B cell (primary cell): ENCODE data around the gene UGT1A9. TPM values are rescaled to one million over a fixed set of nuclear protein-coding genes. Genes with fewer than 3 reads are reported as not detected.

Source experiments
- ATAC-seq: fragments of 200-7000 bp; cut with Tn5 transposase; one replicate; pipeline ENCODE4 v1.10.0; 2021; ENCODE audit warnings: low read depth, mild to moderate bottlenecking, moderate number of reproducible peaks, moderate library complexity
- CTCF ChIA-PET: fragments of 350-600 bp; sonication (Branson Sonifier 250); formaldehyde crosslinking; loops from one replicate; lab custom pipeline; 2021; ENCODE audit warnings: antibody characterized with exemption, inconsistent platforms; lab: Charles Lee
- POLR2A ChIA-PET: fragments of 350-600 bp; sonication (Branson Sonifier 250); formaldehyde crosslinking; loops from one replicate; lab custom pipeline; 2021; ENCODE audit warnings: antibody characterized with exemption; lab: Charles Lee
- DNase-seq: peaks from one replicate; pipeline ENCODE4 v3.0.0; 2013
- H2AFZ ChIP-seq: 2 replicates; pipeline ENCODE4 v1.6.1; 2012; ENCODE audit warnings: mild to moderate bottlenecking, low read depth, low read length; ENCODE audit not compliant: insufficient read depth, poor library complexity, severe bottlenecking
- H3K27ac ChIP-seq, 2 donors: 1 replicate in 1 of 2; 2 replicates in 1 of 2; pipeline ENCODE4 v1.5.1; 2012 to 2013; ENCODE audit warnings: low read length in 2 of 2, mild to moderate bottlenecking in 2 of 2, moderate library complexity in 1 of 2
- H3K27me3 ChIP-seq, 4 experiments: fragments of 200-600 bp in 1 of 4; sonication (generic) in 1 of 4; replicated peaks in 1 of 4; 1 replicate in 2 of 4; 2 replicates in 2 of 4; pipeline versions ENCODE4 v1.6.1 to v1.7.0; 2013 to 2016; ENCODE audit warnings: low read length in 3 of 4, mild to moderate bottlenecking in 2 of 4, mixed read lengths in 1 of 4, moderate library complexity in 1 of 4; ENCODE audit not compliant: insufficient read depth in 4 of 4, control insufficient read depth in 3 of 4; ENCODE audit errors: control extremely low read depth in 1 of 4
- H3K36me3 ChIP-seq, 2 experiments: replicated peaks in 1 of 2; 1 replicate in 1 of 2; 2 replicates in 1 of 2; pipeline versions ENCODE4 v1.6.1 to v1.7.1; 2013; ENCODE audit warnings: low read length in 1 of 2; ENCODE audit not compliant: insufficient read depth in 2 of 2, control insufficient read depth in 1 of 2; ENCODE audit errors: control extremely low read depth in 1 of 2, extremely low read depth in 1 of 2
- H3K4me1 ChIP-seq, 2 donors: fragments of 200-600 bp in 1 of 2; sonication (generic) in 1 of 2; 1 replicate in 1 of 2; 2 replicates in 1 of 2; pipeline versions ENCODE4 v1.5.1 to v1.6.1; 2013 to 2017; ENCODE audit warnings: low read length in 2 of 2; ENCODE audit not compliant: control insufficient read depth in 2 of 2, insufficient read depth in 2 of 2
- H3K4me2 ChIP-seq: replicated peaks from 2 replicates; pipeline ENCODE3; 2012; ENCODE audit warnings: mild to moderate bottlenecking, low read depth, low read length; ENCODE audit not compliant: poor library complexity, severe bottlenecking
- H3K4me3 ChIP-seq, 5 experiments: fragments of 200-600 bp in 1 of 5; sonication (generic) in 1 of 5; 1 replicate in 3 of 5; 2 replicates in 2 of 5; pipeline versions ENCODE4 v1.5.1 to v1.7.0; 2011 to 2016; ENCODE audit warnings: low read length in 4 of 5, mild to moderate bottlenecking in 4 of 5, low read depth in 2 of 5, control low read depth in 1 of 5, moderate library complexity in 1 of 5; ENCODE audit not compliant: insufficient read depth in 1 of 5; ENCODE audit errors: control extremely low read depth in 1 of 5, extremely low read depth in 1 of 5
- H3K79me2 ChIP-seq: fragments of 200-600 bp; sonication (generic); one replicate; pipeline ENCODE4 v1.6.0; 2016; ENCODE audit warnings: low read length; ENCODE audit not compliant: control insufficient read depth, insufficient read depth
- H3K9ac ChIP-seq: fragments of 200-600 bp; sonication (generic); 2 replicates; pipeline ENCODE4 v1.6.1; 2017; ENCODE audit warnings: mild to moderate bottlenecking, low read length, moderate library complexity
- H3K9me3 ChIP-seq, 3 donors: one replicate each; pipeline versions ENCODE4 v1.6.1 to v1.7.1; 2013; ENCODE audit warnings: low read length in 2 of 3; ENCODE audit not compliant: control insufficient read depth in 2 of 3, insufficient read depth in 1 of 3; ENCODE audit errors: control extremely low read depth in 1 of 3
- H4K20me1 ChIP-seq: 2 replicates; pipeline ENCODE4 v1.6.0; 2012; ENCODE audit warnings: mild to moderate bottlenecking, low read length; ENCODE audit not compliant: insufficient read depth, control insufficient read depth, poor library complexity, severe bottlenecking
- H3K27ac Mint-ChIP-seq: one replicate; pipeline ENCODE4 v1.8.0; 2021; ENCODE audit warnings: mixed read lengths
- H3K27me3 Mint-ChIP-seq: one replicate; pipeline ENCODE4 v1.8.0; 2021; ENCODE audit warnings: mixed read lengths
- H3K4me1 Mint-ChIP-seq: one replicate; pipeline ENCODE4 v1.8.0; 2021; ENCODE audit warnings: mixed read lengths
- H3K4me3 Mint-ChIP-seq: one replicate; pipeline ENCODE4 v1.8.0; 2021; ENCODE audit warnings: mixed read lengths
- H3K9me3 Mint-ChIP-seq: one replicate; pipeline ENCODE4 v1.8.0; 2022; ENCODE audit warnings: mixed read lengths; ENCODE audit not compliant: insufficient read depth
- EZH2 ChIP-seq: IDR thresholded peaks from 2 replicates; pipeline ENCODE4 v1.6.1; 2012; ENCODE audit warnings: borderline replicate concordance, low read depth, mild to moderate bottlenecking, moderate library complexity, low read length; ENCODE audit not compliant: insufficient read depth, poor library complexity, severe bottlenecking
- WGBS: methylation state at CpG from one replicate; pipeline ENCODE4 v1.1.5; 2013; ENCODE audit warnings: missing lambda C conversion rate; ENCODE audit not compliant: insufficient coverage; 5-methylcytosine and 5-hydroxymethylcytosine counted together
- intact Hi-C: fragments of 100-400 bp; cut with micrococcal nuclease; formaldehyde crosslinking; loops from one replicate; pipeline ENCODE4 v1.10.0; 2022
- polyA plus RNA-seq: library from polyadenylated mRNA; depleted of rRNA; stranded (reverse); fragments of >200 nt; gene quantifications from 2 replicates; pipeline ENCODE4 v1.2.3, GENCODE V29; 2012
- total RNA-seq, 2 donors: library from RNA; stranded (reverse); fragments of 120-200 nt in 1 of 2; gene quantifications; 1 replicate in 1 of 2; 2 replicates in 1 of 2; pipeline versions ENCODE4 v1.2.3 to v1.2.4, GENCODE V29; 2013 to 2022
- TF ChIP-seq, protein P1 (sequence below): fragments of 200-600 bp; IDR thresholded peaks from one replicate; pipeline ENCODE4 v1.8.0; 2022; ENCODE audit warnings: antibody characterized with exemption, mild to moderate bottlenecking

Gene UGT1A9
- total and polyA plus RNA-seq, 2 donors (not counting 1 experiment from before 2014, with no cell fraction given): not detected

DNA sequence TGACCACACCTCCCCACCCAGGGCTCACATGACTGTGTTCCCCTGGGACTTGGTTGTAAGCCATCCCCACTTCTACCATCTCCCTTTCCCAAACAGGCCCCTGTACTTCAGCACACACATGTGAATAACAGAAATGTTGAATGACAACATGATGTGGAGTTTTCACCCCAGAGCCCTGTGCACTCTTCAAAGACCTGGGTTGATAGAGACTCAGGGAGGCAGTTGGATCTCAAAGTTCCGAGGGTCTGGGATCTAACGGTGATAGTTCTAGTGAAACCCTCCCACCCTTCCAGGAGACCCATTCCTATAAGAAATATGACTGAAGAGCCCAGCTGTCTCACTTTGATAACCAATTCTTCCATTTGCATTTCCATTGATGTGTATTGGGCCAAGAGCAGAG lies 106.3 kb downstream of the UGT1A9 start, which contains the start of gene MROH2A:
MROH2A (plus strand) TSS at position 301 of the 400 bp plus-strand sequence. CDS start 1,029 bp downstream, outside the sequence.
- no peak for TF ChIP-seq EZH2
- TF ChIP-seq, protein P1, sequence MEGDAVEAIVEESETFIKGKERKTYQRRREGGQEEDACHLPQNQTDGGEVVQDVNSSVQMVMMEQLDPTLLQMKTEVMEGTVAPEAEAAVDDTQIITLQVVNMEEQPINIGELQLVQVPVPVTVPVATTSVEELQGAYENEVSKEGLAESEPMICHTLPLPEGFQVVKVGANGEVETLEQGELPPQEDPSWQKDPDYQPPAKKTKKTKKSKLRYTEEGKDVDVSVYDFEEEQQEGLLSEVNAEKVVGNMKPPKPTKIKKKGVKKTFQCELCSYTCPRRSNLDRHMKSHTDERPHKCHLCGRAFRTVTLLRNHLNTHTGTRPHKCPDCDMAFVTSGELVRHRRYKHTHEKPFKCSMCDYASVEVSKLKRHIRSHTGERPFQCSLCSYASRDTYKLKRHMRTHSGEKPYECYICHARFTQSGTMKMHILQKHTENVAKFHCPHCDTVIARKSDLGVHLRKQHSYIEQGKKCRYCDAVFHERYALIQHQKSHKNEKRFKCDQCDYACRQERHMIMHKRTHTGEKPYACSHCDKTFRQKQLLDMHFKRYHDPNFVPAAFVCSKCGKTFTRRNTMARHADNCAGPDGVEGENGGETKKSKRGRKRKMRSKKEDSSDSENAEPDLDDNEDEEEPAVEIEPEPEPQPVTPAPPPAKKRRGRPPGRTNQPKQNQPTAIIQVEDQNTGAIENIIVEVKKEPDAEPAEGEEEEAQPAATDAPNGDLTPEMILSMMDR: no peak
- H3K9me3 Mint-ChIP-seq: peaks cover 7% of the 10 kb centered on the region
- Histone ChIP-seq H3K27ac (no peak within 1 kb of the TSS), H3K4me2 (no peak within 1 kb of the TSS), H4K20me1 (no peaks in the 10 kb centered on the region), H2AFZ (no peak within 1 kb of the TSS), H3K36me3 (no peaks in the 10 kb centered on the region), H3K9me3 (peaks cover 2 to 24% (median 8%) of the 10 kb centered on the region in 3 donors), H3K27me3 (peaks cover 0 to 12% (median 1%) of the 10 kb centered on the region in 4 experiments), H3K79me2 (no peaks in the 10 kb centered on the region), H3K4me1 (no peaks in the 10 kb centered on the region), H3K9ac (no peak within 1 kb of the TSS), H3K4me3 (no peak within 1 kb of the TSS)
- ChIA-PET CTCF (no interaction called here), POLR2A (no interaction called here)
- intact Hi-C loops: no loop called here
- peaks cover 24% of the 10 kb centered on the region for H3K27me3 Mint-ChIP-seq
- DNase-seq (no peak), ATAC-seq (no peak)
- no CpG with 5 or more reads among the region's 2 CpGs for WGBS
- H3K4me3 Mint-ChIP-seq: no peak within 1 kb of the TSS
- H3K27ac Mint-ChIP-seq: no peak within 1 kb of the TSS
- H3K4me1 Mint-ChIP-seq: no peaks in the 10 kb centered on the region

GRCh38 chr2:233779722-233780121 lies 108.0 kb downstream of the UGT1A9 start:
- H3K9me3 ChIP-seq: peaks cover 2 to 24% (median 8%) of the 10 kb centered on the region in 3 donors
- H3K4me2 ChIP-seq: no peak overlapping the region
- no peaks in the 10 kb centered on the region for H3K4me1 ChIP-seq
- no peak overlapping the region for H3K4me3 ChIP-seq
- POLR2A ChIA-PET: no interaction called here
- no peaks in the 10 kb centered on the region for H4K20me1 ChIP-seq
- DNase-seq (no peak), ATAC-seq (no peak)
- WGBS: 91% methylated on average over 3 of the region's 4 CpGs
- CTCF ChIA-PET: no interaction called here
- Mint-ChIP-seq H3K9me3 (peaks cover 7% of the 10 kb centered on the region), H3K27me3 (peaks cover 25% of the 10 kb centered on the region), H3K4me3 (no peak overlapping the region), H3K27ac (no peak overlapping the region), H3K4me1 (no peaks in the 10 kb centered on the region)
- no peaks in the 10 kb centered on the region for H3K36me3 ChIP-seq
- H3K27ac ChIP-seq: no peak overlapping the region
- no peak overlapping the region for H2AFZ ChIP-seq
- TF ChIP-seq, protein P1: no peak
- TF ChIP-seq EZH2: no peak
- H3K27me3 ChIP-seq: peaks cover 0 to 10% (median 1%) of the 10 kb centered on the region in 4 experiments
- intact Hi-C loops: no loop called here
- no peak overlapping the region for H3K9ac ChIP-seq
- H3K79me2 ChIP-seq: no peaks in the 10 kb centered on the region
